Ramos (cell line): ENCODE data around the gene PARD3B.

Experiments used
- in situ Hi-C: fragments of 300-500 bp; cut with MboI; formaldehyde crosslinking; loops from one replicate; pipeline ENCODE4 v1.14.3; 2022; ENCODE audit warnings: low sequenced_read_pairs; ENCODE audit not compliant: unreplicated experiment

PARD3B gene

DNA sequence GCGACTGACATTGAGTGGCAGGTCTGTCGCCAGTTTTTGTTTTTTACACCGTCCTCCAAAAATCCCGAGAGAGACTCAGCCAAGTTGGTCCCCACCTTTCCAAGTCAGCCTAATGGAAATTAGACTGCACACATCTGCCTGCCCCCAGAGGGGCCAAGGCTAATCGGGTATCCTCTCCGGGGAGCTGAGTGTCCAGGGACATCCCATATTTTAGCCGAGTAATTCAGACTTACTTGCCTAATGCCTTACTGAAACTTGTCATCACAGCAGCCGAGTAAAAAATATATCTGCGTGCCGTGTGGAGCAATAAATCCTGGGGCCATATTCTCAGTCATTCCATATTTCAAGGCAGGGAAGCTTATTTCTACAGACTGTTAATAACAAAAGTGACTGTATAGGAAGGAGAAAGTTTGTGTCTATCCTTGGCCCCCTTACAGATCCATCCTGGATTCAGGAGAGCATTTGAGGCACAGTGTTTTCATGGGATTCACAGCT, 1098.2 kb downstream of the PARD3B start:
- in situ Hi-C loops, result no loop called here

DNA sequence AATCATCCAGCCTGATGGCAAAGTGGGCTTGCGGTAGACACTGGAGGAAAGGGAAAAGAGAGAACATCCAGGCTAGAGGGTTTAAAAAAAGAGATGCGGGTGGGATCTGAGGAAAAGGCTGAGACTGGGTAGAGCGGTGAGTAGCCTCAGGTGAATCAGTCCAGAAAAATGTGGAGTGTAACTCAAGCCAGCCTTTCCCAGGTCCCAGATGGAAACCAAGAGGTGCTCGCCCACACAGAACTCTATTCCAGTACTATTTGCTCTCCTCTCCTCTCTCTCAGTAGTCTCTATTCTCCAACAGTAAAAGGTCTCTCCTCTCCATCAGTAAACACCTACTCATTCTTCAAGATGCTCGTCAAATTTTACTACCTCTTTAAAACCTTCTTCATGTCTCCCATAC, 1098.7 kb downstream of the PARD3B start:
- in situ Hi-C loops, result no loop called here

DNA sequence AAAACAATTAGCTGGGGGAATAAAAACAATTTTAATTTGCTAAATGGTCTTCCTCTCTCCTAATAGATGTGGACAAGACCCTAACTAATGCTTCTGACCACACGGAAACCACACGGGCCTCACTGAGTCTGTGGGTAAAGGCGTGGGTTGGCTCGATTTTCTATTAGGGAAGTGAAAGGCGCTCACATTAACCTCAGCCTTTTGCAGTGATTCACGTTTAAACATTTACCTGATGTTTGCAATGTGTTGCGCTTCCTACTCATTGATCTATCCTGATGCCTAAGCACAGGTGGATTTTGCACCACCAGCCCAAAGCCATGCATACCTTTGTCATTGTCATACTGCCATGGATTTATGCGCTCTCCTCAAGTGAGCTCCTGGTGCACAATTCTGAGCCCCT, 1101.4 kb downstream of the PARD3B start:
- in situ Hi-C loops, result no loop called here

DNA sequence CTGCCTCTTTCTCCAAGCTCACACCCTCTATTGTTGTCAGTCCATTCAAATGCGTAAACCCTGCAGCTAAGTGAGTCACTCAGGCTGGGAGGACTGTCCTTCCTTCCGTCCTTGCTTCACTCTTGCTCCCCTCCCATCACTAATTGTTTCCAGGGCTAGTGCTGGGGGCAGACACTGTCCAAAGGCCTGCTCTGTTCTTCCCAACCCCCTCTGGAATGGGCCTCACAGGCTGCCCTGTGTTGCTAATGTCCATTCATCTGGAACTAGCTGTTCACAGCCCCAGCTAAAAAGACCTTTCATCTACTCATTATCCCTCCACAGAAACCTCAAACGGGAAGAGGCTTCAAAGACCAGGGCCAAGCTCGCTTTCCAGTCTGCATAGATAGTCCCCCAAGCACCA, 1105.2 kb downstream of the PARD3B start:
- in situ Hi-C loops, result no loop called here

DNA sequence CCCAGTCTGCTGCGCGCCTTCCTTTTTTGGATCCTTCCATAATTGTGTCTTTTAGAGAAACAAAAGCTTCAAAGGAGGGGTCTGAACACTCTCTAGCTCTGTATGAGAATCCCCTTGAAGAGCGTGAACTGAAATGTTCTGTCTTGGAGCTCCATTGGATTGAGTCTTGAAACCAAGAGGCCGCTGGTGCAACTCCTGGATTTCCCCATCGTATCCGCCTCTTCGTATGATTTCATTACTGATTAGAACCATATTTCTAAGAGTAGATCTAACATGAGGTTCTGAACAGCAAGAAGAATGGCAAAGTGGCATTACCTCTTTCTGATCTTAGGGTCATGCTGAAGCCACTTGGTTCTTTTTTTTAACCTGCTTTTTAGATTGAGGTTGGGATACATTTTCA, 1105.7 kb downstream of the PARD3B start:
- in situ Hi-C loops, result no loop called here

DNA sequence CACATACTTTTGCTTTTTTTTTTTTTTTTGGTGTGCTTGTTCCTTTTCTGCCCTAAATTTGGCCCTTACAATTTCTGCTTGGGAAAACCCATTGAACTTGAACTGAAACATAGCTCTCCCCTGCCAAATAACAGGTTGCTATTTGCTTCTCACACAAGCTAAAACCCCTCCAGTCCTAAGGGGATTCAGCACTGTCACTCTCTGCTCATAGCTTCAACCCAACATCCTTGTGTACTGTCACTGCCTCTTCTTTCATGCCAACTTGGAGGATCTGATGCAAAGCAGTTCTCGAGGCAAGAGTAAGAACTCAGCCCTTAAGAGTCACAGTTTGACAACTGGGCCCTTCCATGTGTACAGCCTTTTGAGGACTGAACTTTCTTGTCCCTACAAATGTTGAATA, 1106.4 kb downstream of the PARD3B start:
- in situ Hi-C loops, result no loop called here

DNA sequence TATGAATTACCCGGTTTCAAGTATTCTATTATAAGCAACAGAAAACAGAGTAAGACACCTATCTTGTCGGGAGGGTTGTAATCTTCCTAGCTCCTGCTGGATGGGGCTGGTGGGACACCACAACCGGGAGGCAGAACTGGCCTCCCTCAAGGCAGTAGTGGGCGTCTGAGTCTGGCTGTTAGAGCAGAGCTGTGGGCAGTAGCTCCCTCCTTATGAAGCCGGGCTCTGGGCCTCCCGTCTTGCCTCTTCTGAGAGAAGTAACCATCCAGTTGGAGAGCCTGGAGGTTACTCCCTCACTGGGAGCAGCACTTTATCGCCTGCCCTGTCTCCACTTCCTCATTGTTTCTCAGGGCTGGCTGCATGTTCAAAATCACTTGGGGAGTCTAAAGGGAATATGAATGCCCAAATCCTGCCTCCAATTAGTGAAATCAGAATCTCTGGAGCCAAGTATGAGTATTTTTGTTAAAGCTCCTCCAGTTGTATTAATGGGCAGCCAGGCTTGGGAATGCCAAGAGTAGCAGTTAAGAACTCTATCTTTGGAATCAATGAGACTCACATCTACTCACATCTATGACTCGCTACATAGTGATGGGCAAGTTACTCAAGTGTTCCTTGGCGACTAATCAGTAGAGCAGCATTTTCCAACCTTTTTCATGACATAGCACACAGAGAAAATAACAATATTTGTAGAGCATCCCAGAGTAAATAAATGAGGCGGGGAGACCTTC, 1109.8 kb downstream of the PARD3B start:
- in situ Hi-C loops, result no loop called here

DNA sequence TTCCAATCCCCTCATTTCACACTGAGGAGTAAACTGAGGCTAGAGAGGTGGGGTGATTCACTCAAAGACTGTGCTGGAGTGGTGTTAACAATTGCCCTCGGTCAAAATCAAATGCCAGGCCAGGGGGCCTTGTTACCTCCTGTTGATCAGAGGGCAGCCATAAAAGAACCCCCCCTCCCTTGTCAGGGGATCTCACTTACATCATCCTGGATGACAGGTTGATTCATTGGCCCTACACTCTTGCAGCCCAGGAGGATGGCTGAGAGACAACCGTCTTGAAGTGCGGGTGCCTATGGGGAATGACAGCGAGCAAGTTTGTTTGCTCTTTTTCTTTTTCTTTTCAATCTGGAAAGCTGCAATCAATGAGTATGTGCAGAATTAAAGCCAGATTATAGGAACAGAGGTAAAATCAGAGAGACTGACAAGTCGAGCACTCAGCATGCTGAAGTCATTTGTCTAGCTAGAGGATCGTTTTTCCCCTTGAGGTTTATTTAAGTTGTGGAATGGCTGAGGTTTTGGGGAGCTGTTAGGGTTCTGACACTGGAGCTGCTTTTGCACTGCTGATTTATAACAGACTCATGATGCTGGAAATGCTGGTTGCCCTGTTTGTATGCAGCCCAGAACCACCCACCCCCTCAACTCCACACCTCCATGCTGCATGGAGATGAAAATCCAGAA, 1110.6 kb downstream of the PARD3B start:
- in situ Hi-C loops, result no loop called here

DNA sequence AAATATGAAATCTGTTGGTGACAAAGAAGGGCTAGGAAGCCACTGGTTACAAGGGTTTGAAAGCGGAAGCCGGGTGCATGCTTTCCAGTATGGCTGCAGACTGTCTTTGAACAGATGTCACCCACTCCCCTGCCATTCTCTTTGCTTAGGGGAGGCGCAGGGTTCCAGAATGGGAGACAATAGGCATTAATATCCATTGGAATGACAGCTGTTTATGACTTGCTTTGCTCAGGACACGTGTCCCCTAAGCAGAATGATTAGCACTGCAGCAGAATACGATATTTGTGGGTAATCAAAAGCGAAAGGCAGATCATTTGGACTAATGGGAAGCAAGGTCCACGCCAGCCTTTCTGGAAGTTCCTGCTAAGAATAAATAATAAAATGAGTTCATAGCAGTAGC, 1111.2 kb downstream of the PARD3B start:
- in situ Hi-C loops, result no loop called here

DNA sequence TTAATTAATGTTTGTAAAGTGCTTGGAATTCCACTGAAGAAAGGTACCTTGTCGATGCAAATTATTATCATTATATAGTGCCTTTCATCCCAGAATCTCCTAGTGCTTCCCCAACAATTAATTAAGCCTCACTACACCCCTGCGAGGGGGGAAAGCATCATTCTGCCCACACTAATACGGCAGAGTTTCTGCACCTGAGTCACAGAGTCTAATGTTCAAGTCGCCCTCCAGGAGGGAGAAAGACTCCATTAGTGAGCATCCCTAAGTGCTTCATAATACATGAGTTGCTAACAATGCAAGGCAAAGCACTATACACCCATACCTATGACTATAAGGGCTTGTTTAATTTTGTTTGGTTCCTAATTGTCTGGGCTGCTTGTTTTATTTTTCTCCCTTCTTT, 1111.7 kb downstream of the PARD3B start:
- in situ Hi-C loops, result no loop called here

DNA sequence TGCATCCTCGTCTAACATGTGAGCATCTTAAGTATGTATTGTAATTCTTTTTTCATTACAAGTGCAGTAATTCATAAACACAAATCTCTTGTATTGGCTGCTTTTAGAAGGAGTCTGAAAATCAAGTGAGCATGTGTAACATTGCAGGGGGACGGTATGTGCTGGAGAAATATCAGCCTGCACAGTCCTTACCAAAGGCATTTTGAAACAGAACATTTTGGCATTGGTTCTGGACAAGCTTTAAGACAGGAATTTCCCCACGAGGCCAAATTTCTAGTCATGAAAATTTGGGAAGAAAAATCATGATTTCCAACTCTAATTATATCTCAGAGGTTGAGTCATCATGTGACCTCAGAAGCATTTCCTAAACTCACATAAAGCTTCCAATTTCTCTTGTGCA, 1112.3 kb downstream of the PARD3B start:
- in situ Hi-C loops, result no loop called here

DNA sequence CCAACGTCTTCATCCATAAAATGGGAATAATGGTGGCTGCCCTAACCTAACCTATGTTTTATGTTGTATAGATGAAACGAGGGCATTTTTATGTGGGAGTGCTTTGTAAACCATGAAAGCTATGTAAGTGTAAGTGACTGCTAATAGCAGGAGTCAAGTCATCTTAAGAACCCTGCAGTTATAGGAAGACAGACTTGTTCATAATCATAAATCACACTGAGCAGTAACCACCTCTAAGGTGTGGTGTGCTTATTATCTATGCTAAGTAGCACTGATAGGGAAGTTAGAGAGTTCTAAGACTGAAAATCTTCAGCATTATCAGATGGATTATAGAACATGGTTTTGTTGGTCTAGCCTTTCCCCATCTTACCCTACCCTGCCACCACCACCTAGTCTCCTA, 1112.8 kb downstream of the PARD3B start:
- in situ Hi-C loops, result no loop called here

DNA sequence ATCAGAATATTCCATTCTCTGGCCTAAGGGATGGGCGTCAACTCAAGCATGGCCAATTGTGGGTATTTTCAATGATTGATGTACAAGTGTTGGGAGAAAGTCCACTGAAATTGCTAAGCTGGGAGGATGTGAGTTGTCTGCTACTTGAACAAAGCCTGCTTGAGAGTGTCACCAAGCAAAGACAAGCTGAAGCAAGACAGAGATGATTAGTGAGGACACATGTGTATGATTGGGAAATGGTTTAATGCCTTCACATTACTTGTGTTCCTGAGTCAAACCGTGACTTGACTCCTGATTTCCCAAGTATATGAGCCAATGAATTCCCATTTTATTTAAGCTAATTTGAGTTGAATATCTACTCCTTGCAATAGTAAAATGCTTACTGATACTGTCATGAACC, 1113.3 kb downstream of the PARD3B start:
- in situ Hi-C loops, result no loop called here

DNA sequence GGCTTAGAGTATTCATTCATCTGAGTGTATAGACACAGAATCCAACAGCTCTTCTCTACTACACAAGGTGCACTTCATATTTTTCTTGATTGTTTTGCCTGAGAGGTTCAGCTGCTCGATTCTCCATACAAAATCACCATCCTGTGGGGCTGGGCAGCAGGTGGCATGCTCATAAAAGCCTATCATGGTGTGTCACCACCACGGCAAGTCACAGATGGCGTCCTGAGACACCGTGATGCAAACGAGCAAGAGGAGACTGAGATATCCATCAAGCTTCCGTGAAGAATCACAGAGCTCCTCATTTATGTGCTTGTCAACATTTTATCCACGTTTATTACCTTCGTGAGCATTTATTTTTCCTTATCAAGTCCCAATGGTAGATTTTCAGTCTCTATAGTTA, 1114.6 kb downstream of the PARD3B start:
- in situ Hi-C loops, result no loop called here

DNA sequence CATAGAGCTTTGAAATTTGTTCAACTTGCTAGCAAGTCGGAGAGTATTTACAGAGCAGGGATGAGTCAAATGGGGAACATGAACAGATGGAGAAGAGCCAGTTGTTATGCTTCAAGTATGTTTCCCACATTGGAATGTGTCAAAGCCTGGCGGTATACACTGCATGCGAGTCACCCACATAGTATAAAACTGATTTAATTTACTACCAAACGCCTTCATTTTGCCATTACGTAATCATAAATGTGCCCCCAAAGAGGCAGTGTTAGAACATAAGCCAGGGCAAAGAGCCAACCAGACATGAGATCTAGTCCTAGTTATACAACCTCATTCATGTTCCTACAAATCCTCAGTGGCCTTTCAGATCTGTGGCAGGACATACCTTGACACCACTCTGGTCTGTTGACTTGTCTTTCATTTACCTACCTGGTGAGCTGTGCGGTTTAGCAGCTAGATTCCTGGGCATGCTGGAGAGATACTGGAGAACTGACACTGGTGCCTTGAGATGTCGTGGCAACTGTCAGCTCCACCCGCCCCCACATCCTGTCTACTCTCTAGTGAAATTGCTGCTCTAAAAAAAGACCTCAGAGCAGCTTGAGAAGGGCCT, 1115.3 kb downstream of the PARD3B start:
- in situ Hi-C loops, result no loop called here

DNA sequence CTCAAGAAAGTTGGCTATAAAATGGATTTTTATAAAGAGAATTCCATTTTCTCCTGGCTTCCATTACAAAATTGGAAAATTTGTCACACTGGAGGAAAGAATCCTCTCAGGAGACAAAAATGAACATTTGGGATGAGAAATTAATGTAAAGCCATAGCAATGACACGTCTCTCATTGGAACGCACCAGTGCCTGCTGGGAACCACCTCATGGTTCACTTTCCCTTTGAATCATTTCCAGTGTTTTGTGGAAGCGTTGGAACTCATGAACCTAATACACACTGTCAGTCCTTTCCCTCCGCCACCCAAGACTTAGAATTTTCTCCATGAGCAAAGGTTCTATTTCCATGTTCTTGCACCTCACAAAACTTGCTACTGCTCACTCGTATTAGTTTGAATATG, 1116.0 kb downstream of the PARD3B start:
- in situ Hi-C loops, result no loop called here

DNA sequence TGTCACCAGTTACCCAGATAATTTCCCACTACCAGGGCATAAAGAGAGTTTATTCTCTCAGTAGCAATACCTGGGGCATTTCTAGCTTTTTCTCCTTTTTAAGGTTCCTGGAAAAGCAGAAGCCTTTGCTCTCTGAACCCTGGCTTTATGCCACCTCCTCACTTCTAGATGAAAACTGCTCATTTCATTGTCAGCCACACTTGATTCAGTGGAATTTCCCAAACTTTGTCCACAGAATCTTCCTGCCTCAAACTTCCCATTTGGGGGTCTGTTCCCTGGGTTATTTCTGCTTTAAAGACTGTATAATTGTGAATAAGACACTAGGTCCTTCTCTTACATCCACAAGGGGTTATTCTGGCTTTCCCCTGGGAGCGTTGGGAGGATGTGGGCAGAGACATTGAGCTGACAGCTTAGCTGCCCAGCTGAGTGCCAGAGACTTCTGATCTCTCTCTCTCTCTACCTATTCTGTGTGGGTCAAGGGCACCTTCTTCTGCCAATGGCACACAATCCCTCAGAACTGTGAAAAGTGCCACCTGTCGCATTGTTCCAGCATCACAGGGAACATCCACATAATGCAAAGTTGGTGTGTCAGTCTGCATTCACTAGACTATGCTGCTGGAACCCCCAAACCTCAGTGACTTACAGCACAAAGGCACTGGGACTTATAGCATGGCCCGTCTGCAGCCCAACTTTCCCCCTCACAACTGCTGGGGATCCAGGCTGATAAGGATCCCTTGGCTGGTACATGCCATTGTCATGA, 1117.1 kb downstream of the PARD3B start:
- in situ Hi-C loops, result no loop called here

DNA sequence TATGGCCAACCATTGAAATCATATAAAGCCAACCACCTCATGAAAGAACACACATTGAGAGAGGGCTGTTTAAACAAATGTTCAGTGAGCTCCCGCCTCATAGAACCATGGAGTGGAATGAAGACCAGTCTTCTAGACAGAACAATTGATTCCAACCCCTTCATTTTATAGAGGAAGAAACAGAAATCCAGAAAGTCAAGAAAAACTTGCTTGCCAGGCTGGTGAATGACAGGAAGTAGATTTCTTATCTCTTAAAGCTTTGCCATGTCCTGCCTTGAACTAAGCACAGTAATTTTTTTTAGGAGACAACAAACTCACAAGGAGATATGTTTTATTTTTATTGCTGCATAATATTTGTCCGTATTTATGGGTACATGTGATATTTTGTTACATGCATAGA, 1120.5 kb downstream of the PARD3B start:
- in situ Hi-C loops, result no loop called here
